B cell (primary cell): ENCODE data around the gene ADAMTSL1.

ENCODE experiments used
- CTCF ChIP-seq: fragments of 200-600 bp; IDR thresholded peaks from one replicate; pipeline ENCODE4 v1.8.0; 2022; ENCODE audit warnings: antibody characterized with exemption, mild to moderate bottlenecking
- EZH2 ChIP-seq: IDR thresholded peaks from 2 replicates; pipeline ENCODE4 v1.6.1; 2012; ENCODE audit warnings: borderline replicate concordance, low read depth, mild to moderate bottlenecking, moderate library complexity, low read length; ENCODE audit not compliant: insufficient read depth, poor library complexity, severe bottlenecking

GRCh38 chr9:18761742-18762300 lies 287.9 kb downstream of the ADAMTSL1 start:
- TF ChIP-seq CTCF: no peak
- no peak for TF ChIP-seq EZH2
